GM06990 (cell line): ENCODE measurements around the gene PRKACB.

Experiments used
- DNase-seq: peaks from one replicate; pipeline ENCODE4 v3.0.0-alpha.2; 2011; ENCODE audit not compliant: insufficient read length; ENCODE audit errors: extremely low read depth
- H3K27me3 ChIP-seq: replicated peaks from 2 replicates; pipeline ENCODE4 v1.6.0; 2011; ENCODE audit warnings: low read length; ENCODE audit not compliant: control insufficient read depth, insufficient read depth
- H3K36me3 ChIP-seq: 2 replicates; pipeline ENCODE4 v1.5.1; 2011; ENCODE audit warnings: low read length; ENCODE audit not compliant: control insufficient read depth, insufficient read depth
- H3K4me3 ChIP-seq: replicated peaks from 2 replicates; pipeline ENCODE4 v1.5.1; 2011; ENCODE audit warnings: low read depth, mild to moderate bottlenecking, control low read depth, low read length
- CTCF ChIP-seq: IDR thresholded peaks from 2 replicates; pipeline ENCODE4 v1.5.1; 2011; ENCODE audit warnings: low read length, control low read depth, mild to moderate bottlenecking, inconsistent platforms; ENCODE audit not compliant: insufficient read depth, poor library complexity, severe bottlenecking

Gene PRKACB

GRCh38 chr1:84107955-84108354 lies 36.1 kb upstream of the PRKACB start:
- H3K4me3 ChIP-seq, result no peak overlapping the region
- TF ChIP-seq CTCF, result no peak
- no peaks in the 10 kb centered on the region for H3K36me3 ChIP-seq
- no peaks in the 10 kb centered on the region for H3K27me3 ChIP-seq
- DNase-seq, result no peak

- Histone ChIP-seq H3K36me3 (no peaks in the 10 kb centered on the region), H3K4me3 (no peak overlapping the region), H3K27me3 (no peaks in the 10 kb centered on the region)
- TF ChIP-seq CTCF, result no peak
- DNase-seq, result no peak
Measured at GRCh38 chr1:84108900-84109578, 35.0 kb upstream of the PRKACB start.

GRCh38 chr1:84110629-84111028 lies 33.4 kb upstream of the PRKACB start:
- no peaks in the 10 kb centered on the region for H3K27me3 ChIP-seq
- no peaks in the 10 kb centered on the region for H3K36me3 ChIP-seq
- H3K4me3 ChIP-seq, result no peak overlapping the region
- no peak for TF ChIP-seq CTCF
- DNase-seq, result no peak

- Histone ChIP-seq H3K4me3 (no peak overlapping the region), H3K36me3 (no peaks in the 10 kb centered on the region), H3K27me3 (no peaks in the 10 kb centered on the region)
- TF ChIP-seq CTCF, result no peak
- no peak for DNase-seq
Measured at GRCh38 chr1:84116558-84116957, 27.5 kb upstream of the PRKACB start.

- no peak for TF ChIP-seq CTCF
- H3K4me3 ChIP-seq, result no peak overlapping the region
- H3K27me3 ChIP-seq, result no peaks in the 10 kb centered on the region
- DNase-seq, result no peak
- no peaks in the 10 kb centered on the region for H3K36me3 ChIP-seq
Measured at GRCh38 chr1:84117868-84118267, 26.2 kb upstream of the PRKACB start.

GRCh38 chr1:84121360-84121759 lies 22.7 kb upstream of the PRKACB start:
- Histone ChIP-seq H3K36me3 (no peaks in the 10 kb centered on the region), H3K27me3 (no peaks in the 10 kb centered on the region), H3K4me3 (no peak overlapping the region)
- no peak for DNase-seq
- no peak for TF ChIP-seq CTCF
